Endodermal cell (in vitro differentiated cells): ENCODE data around the gene CWC27. TPM values are rescaled to one million over a fixed set of nuclear protein-coding genes. Genes with fewer than 3 reads are reported as not detected.

Experiments
- DNase-seq: peaks from one replicate; pipeline ENCODE4 v3.0.0-alpha.2; 2017
- H3K27ac ChIP-seq: 2 replicates; pipeline ENCODE4 v1.5.1; 2013; ENCODE audit warnings: mild to moderate bottlenecking, low read depth, low read length, moderate library complexity
- H3K27me3 ChIP-seq: 2 replicates; pipeline ENCODE4 v1.6.1; 2013; ENCODE audit warnings: mild to moderate bottlenecking, low read length, moderate library complexity; ENCODE audit not compliant: insufficient read depth, control insufficient read depth, poor library complexity, severe bottlenecking
- H3K36me3 ChIP-seq: 2 replicates; pipeline ENCODE4 v1.7.0; 2013; ENCODE audit warnings: mild to moderate bottlenecking, low read length, moderate library complexity; ENCODE audit not compliant: control insufficient read depth, insufficient read depth
- H3K4me1 ChIP-seq: one replicate; pipeline ENCODE4 v1.7.0; 2013; ENCODE audit warnings: low read length; ENCODE audit not compliant: control insufficient read depth, insufficient read depth
- H3K4me3 ChIP-seq: 2 replicates; pipeline ENCODE4 v1.5.1; 2013; ENCODE audit warnings: mild to moderate bottlenecking, low read length, moderate library complexity
- H3K9ac ChIP-seq: 2 replicates; pipeline ENCODE4 v1.6.1; 2013; ENCODE audit warnings: mild to moderate bottlenecking, low read length, moderate library complexity; ENCODE audit not compliant: poor library complexity, severe bottlenecking; ENCODE audit errors: extremely low read depth
- H3K9me3 ChIP-seq: 2 replicates; pipeline ENCODE4 v1.6.1; 2013; ENCODE audit warnings: mild to moderate bottlenecking, low read length, moderate library complexity; ENCODE audit not compliant: control insufficient read depth
- H3K27ac Mint-ChIP-seq: 2 replicates; pipeline ENCODE4 v1.8.0; 2020; ENCODE audit warnings: mixed read lengths
- H3K27me3 Mint-ChIP-seq: 2 replicates; pipeline ENCODE4 v1.8.0; 2021; ENCODE audit warnings: mild to moderate bottlenecking, mixed read lengths; ENCODE audit not compliant: insufficient read depth
- H3K36me3 Mint-ChIP-seq: 2 replicates; pipeline ENCODE4 v1.8.0; 2020; ENCODE audit warnings: low read depth, mixed read lengths
- H3K4me1 Mint-ChIP-seq: 2 replicates; pipeline ENCODE4 v1.8.0; 2020; ENCODE audit warnings: mixed read lengths
- H3K4me3 Mint-ChIP-seq: 2 replicates; pipeline ENCODE4 v1.8.0; 2020; ENCODE audit warnings: mild to moderate bottlenecking, moderate library complexity, mixed read lengths
- H3K9me3 Mint-ChIP-seq: 2 replicates; pipeline ENCODE4 v1.8.0; 2020; ENCODE audit warnings: mild to moderate bottlenecking, mixed read lengths
- WGBS, 2 experiments: methylation state at CpG; one replicate each; pipeline versions ENCODE4 v1.1.5 to v1.1.7; 2013; ENCODE audit warnings: missing lambda C conversion rate in 2 of 2, mixed read lengths in 1 of 2; ENCODE audit not compliant: insufficient coverage in 1 of 2, insufficient read length in 1 of 2; 5-methylcytosine and 5-hydroxymethylcytosine counted together
- total RNA-seq, 2 donors: library from RNA; stranded (reverse); fragmentation: NEBNext Ultra II Directional in 1 of 2; extraction: Animal tissue kit (Norgen Biotek cat#: 25700) in 1 of 2; gene quantifications; 2 replicates in 1 of 2; 3 replicates in 1 of 2; pipeline ENCODE4 v1.2.1, GENCODE V29; 2021
- TF ChIP-seq, protein P1 (sequence below): fragments of 200-600 bp; sonication (generic); conservative IDR thresholded peaks from 2 replicates; pipeline ENCODE4 v1.5.0; 2021; ENCODE audit warnings: antibody characterized with exemption, mild to moderate bottlenecking

Gene CWC27
- total RNA-seq, 2 donors from 2014 or later: 69.1 to 74.8 TPM

DNA sequence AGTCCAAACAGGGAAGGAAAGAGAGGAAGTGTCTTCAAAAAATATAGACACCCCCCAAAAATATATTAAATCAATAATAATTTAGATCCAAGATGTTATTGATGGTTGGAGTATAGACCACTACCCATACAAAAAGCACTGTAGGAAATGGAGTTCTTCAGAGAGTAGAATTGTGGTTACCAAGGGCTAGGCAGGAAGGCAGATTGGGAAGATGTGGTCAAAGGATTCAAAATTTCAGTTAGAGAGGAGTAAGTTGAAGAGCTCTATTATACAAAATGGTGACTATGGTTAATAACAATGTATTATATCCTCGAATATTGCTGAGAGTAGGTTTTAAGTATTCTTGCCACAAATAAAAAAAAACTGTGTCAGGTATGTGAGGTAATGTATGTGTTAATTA, 149.4 kb downstream of the CWC27 start:
- no peak overlapping the region for H3K27ac ChIP-seq
- no peak overlapping the region for H3K4me3 ChIP-seq
- WGBS, 2 experiments: 82% methylated on average over 1 of the region's 1 CpG; no CpG with 5 or more reads in 1 of the 2 experiments
- DNase-seq: no peak
- no peak overlapping the region for H3K9ac ChIP-seq
- no peak overlapping the region for H3K4me3 Mint-ChIP-seq
- TF ChIP-seq, protein P1, sequence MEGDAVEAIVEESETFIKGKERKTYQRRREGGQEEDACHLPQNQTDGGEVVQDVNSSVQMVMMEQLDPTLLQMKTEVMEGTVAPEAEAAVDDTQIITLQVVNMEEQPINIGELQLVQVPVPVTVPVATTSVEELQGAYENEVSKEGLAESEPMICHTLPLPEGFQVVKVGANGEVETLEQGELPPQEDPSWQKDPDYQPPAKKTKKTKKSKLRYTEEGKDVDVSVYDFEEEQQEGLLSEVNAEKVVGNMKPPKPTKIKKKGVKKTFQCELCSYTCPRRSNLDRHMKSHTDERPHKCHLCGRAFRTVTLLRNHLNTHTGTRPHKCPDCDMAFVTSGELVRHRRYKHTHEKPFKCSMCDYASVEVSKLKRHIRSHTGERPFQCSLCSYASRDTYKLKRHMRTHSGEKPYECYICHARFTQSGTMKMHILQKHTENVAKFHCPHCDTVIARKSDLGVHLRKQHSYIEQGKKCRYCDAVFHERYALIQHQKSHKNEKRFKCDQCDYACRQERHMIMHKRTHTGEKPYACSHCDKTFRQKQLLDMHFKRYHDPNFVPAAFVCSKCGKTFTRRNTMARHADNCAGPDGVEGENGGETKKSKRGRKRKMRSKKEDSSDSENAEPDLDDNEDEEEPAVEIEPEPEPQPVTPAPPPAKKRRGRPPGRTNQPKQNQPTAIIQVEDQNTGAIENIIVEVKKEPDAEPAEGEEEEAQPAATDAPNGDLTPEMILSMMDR: no peak
- no peaks in the 10 kb centered on the region for H3K27me3 Mint-ChIP-seq
- H3K36me3 Mint-ChIP-seq: peaks cover 46% of the 10 kb centered on the region
- H3K36me3 ChIP-seq: peaks cover 31% of the 10 kb centered on the region
- no peaks in the 10 kb centered on the region for H3K4me1 ChIP-seq
- H3K4me1 Mint-ChIP-seq: no peaks in the 10 kb centered on the region
- H3K9me3 Mint-ChIP-seq: peaks cover 29% of the 10 kb centered on the region
- H3K27me3 ChIP-seq: no peaks in the 10 kb centered on the region
- H3K27ac Mint-ChIP-seq: no peak overlapping the region
- peaks cover 40% of the 10 kb centered on the region for H3K9me3 ChIP-seq

DNA sequence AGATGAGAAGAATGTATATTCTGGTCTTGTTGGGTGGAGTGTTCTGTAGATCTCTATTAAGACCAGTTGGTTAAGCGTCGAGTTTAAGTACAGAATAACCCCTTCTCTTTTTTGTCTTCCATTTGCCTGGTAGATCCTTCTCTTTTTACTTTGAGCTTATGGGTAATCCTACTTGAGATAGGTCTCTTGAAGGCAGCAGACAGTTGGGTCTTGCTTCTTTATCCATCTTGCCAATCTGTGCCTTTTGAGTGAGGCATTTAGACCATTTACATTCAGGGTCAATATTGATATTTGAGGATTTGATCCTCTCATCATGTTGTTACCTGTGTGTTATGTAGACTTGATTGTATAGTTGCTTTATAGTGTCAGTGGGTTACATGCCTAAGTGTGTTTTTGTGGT, 152.7 kb downstream of the CWC27 start:
- TF ChIP-seq, protein P1: no peak
- no peaks in the 10 kb centered on the region for H3K27me3 Mint-ChIP-seq

DNA sequence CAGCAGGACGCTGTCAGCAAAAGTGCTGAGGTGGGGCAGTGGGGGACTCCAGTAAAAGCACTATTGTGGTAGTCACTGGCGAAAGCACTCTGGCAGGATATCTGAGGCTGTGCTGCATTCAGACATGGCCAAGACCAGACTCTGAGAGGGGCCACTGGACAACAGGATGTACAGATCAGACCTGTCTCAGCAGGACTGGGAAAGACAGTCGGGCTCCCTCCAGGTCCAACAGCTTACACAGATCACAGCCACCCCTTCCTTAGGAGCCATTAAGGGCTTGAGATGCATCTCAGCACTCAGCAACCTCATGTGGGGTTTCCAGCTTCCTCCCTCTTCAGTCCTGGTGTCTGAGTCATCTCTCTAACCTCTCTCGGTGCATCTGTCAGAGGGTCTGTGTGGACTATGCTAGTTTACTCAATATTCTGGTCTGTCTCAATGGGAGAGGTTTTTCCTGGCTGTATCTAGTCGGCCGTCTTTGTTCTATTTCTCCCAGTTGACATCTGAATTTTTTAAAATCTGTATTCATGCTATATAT, 154.5 kb downstream of the CWC27 start:
- DNase-seq: peak; percentile 40
- 89 to 94% methylated on average over 5 to 6 of the region's 6 CpGs for WGBS, 2 experiments
- Histone ChIP-seq H3K9me3 (peaks cover 27% of the 10 kb centered on the region), H3K4me1 (no peaks in the 10 kb centered on the region), H3K36me3 (peaks cover 25% of the 10 kb centered on the region), H3K9ac (no peak overlapping the region), H3K4me3 (no peak overlapping the region), H3K27me3 (no peaks in the 10 kb centered on the region), H3K27ac (no peak overlapping the region)
- Mint-ChIP-seq H3K27ac (no peak overlapping the region), H3K36me3 (peaks cover 37% of the 10 kb centered on the region), H3K4me3 (no peak overlapping the region), H3K9me3 (peaks cover 27% of the 10 kb centered on the region), H3K4me1 (no peaks in the 10 kb centered on the region), H3K27me3 (no peaks in the 10 kb centered on the region)
- TF ChIP-seq, protein P1: no peak

More for the DNA sequence above, 152.7 kb downstream of the CWC27 start:
- H3K36me3 Mint-ChIP-seq: peaks cover 42% of the 10 kb centered on the region
- Histone ChIP-seq H3K27ac (no peak overlapping the region), H3K9ac (no peak overlapping the region), H3K36me3 (peaks cover 32% of the 10 kb centered on the region), H3K27me3 (no peaks in the 10 kb centered on the region), H3K9me3 (peaks cover 40% of the 10 kb centered on the region), H3K4me3 (peak overlapping the region; percentile 14), H3K4me1 (no peaks in the 10 kb centered on the region)
- H3K27ac Mint-ChIP-seq: no peak overlapping the region
- no peak overlapping the region for H3K4me3 Mint-ChIP-seq
- DNase-seq: no peak
- no peaks in the 10 kb centered on the region for H3K4me1 Mint-ChIP-seq
- peaks cover 29% of the 10 kb centered on the region for H3K9me3 Mint-ChIP-seq
- 91% methylated on average over 2 of the region's 2 CpGs; no CpG with 5 or more reads in 1 of the 2 experiments for WGBS, 2 experiments
